ENCODE data around the gene KIF5C.

- TF ChIP-seq CTCF (IDR thresholded peaks at IDR 0.05) (no peak), POLR2A (IDR thresholded peaks at IDR 0.05) (no peak)
These were observed 73.8 kb downstream of the KIF5C start for GRCh38 chr2:148948868-148949267.

Data from Peyer's patch (tissue), 4 donors.